CD4-positive, alpha-beta T cell treated with Interleukin-1 beta for 1 hour (primary cell): ENCODE measurements around the gene MYO15B.

Source experiments
- DNase-seq, 2 donors: peaks; one replicate each; pipeline ENCODE4 v3.0.0-alpha.2; 2020 to 2022

MYO15B gene

GRCh38 chr17:75670868-75671267, 83.3 kb downstream of the MYO15B start:
- no peak for DNase-seq

GRCh38 chr17:75672011-75672410, 84.4 kb downstream of the MYO15B start:
- DNase-seq, result no peak

- no peak for DNase-seq
These were observed 85.9 kb downstream of the MYO15B start for GRCh38 chr17:75673487-75673886.
